HG02973 (cell line): Measurements from ENCODE around the gene THUMPD3.

Source experiments
- ATAC-seq: cut with Tn5 transposase; IDR thresholded peaks from one replicate; pipeline ENCODE4 v1.9.1; 2021; ENCODE audit warnings: moderate library complexity; ENCODE audit not compliant: unreplicated experiment

THUMPD3 gene

GRCh38 chr3:9415485-9416138, 52.8 kb downstream of the THUMPD3 start:
- ATAC-seq, result no peak

GRCh38 chr3:9416139-9416780, 53.4 kb downstream of the THUMPD3 start:
- ATAC-seq, result no peak

GRCh38 chr3:9420850-9421549, 58.1 kb downstream of the THUMPD3 start:
- ATAC-seq, result no peak

GRCh38 chr3:9422712-9423424, 60.0 kb downstream of the THUMPD3 start:
- no peak for ATAC-seq

GRCh38 chr3:9428411-9428810, 65.6 kb downstream of the THUMPD3 start:
- no peak for ATAC-seq

GRCh38 chr3:9430733-9431132, 67.9 kb downstream of the THUMPD3 start:
- no peak for ATAC-seq

- ATAC-seq, result no peak
Measured at GRCh38 chr3:9433627-9434521, 71.0 kb downstream of the THUMPD3 start.

- ATAC-seq, result no peak
Measured at GRCh38 chr3:9435316-9435715, 72.5 kb downstream of the THUMPD3 start.
